ENCODE measurements around the gene KISS1R. TPM values are rescaled to one million over a fixed set of nuclear protein-coding genes. Genes with fewer than 3 reads are reported as not detected.

KISS1R gene
- total RNA-seq, 1 experiment from 2014 or later: 16.6 TPM

DNA sequence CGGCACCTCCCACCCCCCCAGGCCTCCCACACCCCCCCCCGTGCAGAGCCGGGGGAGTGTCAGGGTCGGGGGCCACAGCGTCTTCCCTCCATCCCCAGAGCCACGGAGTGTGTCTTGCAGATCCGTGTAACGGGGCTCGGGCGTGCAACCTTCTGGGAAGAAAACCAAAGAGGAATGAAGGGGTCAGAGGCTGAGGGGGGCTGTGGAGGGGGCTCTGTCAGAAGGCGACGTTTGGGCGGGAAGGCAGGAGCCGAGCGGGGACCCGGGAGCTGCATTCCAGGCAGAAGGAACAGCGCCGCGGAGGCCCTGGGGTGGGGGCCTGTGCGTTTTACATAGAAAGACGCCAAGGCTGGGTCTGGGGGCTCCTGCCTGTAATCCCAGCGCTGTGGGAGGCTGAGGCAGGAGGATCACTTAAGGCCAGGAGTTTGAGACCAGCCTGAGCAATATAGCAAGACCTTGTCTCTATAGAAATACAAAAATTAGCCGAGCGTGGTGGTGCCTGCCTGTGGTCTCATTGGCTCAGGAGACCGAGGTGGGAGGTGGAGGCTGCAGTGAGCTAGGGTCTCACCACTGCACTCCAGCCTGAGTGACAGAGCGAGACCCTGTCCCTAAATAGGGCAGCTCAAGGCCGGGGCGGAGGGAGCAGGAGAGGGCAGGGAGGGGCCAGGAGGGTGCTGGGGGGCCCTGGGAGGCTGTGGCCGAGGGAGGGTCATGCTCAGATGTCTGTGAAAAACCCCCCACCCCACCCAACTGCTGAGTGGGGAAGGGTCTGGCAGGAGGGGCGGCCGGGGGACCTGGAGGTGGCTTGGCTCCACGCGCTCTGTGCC lies 36.5 kb downstream of the KISS1R start:
- peak overlapping the region; percentile 32 for H3K4me3 ChIP-seq (ENCODE audit: low read depth, low read length)
- TF ChIP-seq, protein P1, sequence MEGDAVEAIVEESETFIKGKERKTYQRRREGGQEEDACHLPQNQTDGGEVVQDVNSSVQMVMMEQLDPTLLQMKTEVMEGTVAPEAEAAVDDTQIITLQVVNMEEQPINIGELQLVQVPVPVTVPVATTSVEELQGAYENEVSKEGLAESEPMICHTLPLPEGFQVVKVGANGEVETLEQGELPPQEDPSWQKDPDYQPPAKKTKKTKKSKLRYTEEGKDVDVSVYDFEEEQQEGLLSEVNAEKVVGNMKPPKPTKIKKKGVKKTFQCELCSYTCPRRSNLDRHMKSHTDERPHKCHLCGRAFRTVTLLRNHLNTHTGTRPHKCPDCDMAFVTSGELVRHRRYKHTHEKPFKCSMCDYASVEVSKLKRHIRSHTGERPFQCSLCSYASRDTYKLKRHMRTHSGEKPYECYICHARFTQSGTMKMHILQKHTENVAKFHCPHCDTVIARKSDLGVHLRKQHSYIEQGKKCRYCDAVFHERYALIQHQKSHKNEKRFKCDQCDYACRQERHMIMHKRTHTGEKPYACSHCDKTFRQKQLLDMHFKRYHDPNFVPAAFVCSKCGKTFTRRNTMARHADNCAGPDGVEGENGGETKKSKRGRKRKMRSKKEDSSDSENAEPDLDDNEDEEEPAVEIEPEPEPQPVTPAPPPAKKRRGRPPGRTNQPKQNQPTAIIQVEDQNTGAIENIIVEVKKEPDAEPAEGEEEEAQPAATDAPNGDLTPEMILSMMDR (IDR thresholded peaks at IDR 0.05; ENCODE audit: insufficient read depth in 1 of 2, low read depth in 1 of 2, low read length in 1 of 2, severe bottlenecking in 1 of 2, unreplicated experiment in 1 of 2): no peak
- no TSS peak for BruUV-seq (replicated peaks)

DNA sequence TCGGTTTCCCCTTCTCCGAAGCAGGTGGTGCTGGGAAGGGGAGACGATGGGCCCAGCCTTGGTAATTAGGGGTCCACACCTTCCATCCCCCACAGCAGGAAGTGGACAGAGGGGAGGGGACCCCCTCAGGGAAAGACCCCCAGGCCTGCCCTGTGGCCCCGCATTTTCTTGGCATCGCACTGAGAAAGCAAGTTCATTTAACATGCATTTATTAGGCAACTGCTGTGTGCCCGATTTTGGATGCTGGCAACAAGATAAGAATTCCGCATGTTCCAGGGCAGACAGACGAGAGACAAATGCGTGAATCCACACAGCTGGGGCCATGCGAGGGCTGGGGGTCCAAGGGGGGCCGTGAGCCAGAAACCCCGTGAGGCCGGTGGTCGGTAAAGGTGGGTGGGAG lies 37.1 kb downstream of the KISS1R start:
- ChIA-PET CTCF (no interaction called here), POLR2A (no interaction called here)
- H3K4me3 Mint-ChIP-seq (ENCODE audit: unreplicated experiment): peak overlapping the region; percentile 74
- H3K9me3 ChIP-seq: no peaks in the 10 kb centered on the region
- no peaks in the 10 kb centered on the region for H3K27me3 ChIP-seq (replicated peaks; ENCODE audit: control insufficient read depth, insufficient read depth, low read length)
- peaks cover 78% of the 10 kb centered on the region for H3K4me1 ChIP-seq
- peaks cover 1% of the 10 kb centered on the region for H3K4me1 Mint-ChIP-seq (ENCODE audit: low read depth, unreplicated experiment)
- peak overlapping the region; percentile 96 for H3K27ac Mint-ChIP-seq (ENCODE audit: unreplicated experiment)
- no peak for DNase-seq
- H3K27me3 Mint-ChIP-seq (ENCODE audit: insufficient read depth, unreplicated experiment): no peaks in the 10 kb centered on the region
- H3K9me3 Mint-ChIP-seq (ENCODE audit: unreplicated experiment): no peaks in the 10 kb centered on the region
- intact Hi-C loops (cut with micrococcal nuclease; ENCODE audit: unreplicated experiment): no loop called here
- peaks cover 90% of the 10 kb centered on the region for H3K36me3 Mint-ChIP-seq (ENCODE audit: insufficient read depth, unreplicated experiment)
- peaks cover 3% of the 10 kb centered on the region for H3K36me3 ChIP-seq (ENCODE audit: control insufficient read depth, insufficient read depth, low read length)
- peak overlapping the region; percentile 32 for H3K4me3 ChIP-seq (ENCODE audit: low read depth, low read length)
- BruUV-seq (replicated peaks): no TSS peak
- TF ChIP-seq, protein P1 (IDR thresholded peaks at IDR 0.05; ENCODE audit: insufficient read depth in 1 of 2, low read depth in 1 of 2, low read length in 1 of 2, severe bottlenecking in 1 of 2, unreplicated experiment in 1 of 2): no peak

More for the DNA sequence above, 36.5 kb downstream of the KISS1R start:
- ChIA-PET POLR2A (interaction anchor here (1.5 kb wide), 1 partner anchor 201 kb away, joined by 5 read pairs; no protein-coding TSS in a partner anchor), CTCF (interaction anchor here (0.6 kb wide), 2 partner anchors 42 to 1051 kb away, joined by 3 to 7 read pairs; no protein-coding TSS in a partner anchor)
- Mint-ChIP-seq H3K4me3 (ENCODE audit: unreplicated experiment) (peak overlapping the region; percentile 74), H3K9me3 (ENCODE audit: unreplicated experiment) (no peaks in the 10 kb centered on the region), H3K36me3 (ENCODE audit: insufficient read depth, unreplicated experiment) (peaks cover 90% of the 10 kb centered on the region), H3K27ac (ENCODE audit: unreplicated experiment) (peak overlapping the region; percentile 96), H3K27me3 (ENCODE audit: insufficient read depth, unreplicated experiment) (no peaks in the 10 kb centered on the region), H3K4me1 (ENCODE audit: low read depth, unreplicated experiment) (peaks cover 1% of the 10 kb centered on the region)
- intact Hi-C loops (cut with micrococcal nuclease; ENCODE audit: unreplicated experiment): loop anchor here (2.0 kb wide), 2 partner anchors 27 to 29 kb away; no protein-coding TSS in a partner anchor
- DNase-seq: no peak
- H3K27me3 ChIP-seq (replicated peaks; ENCODE audit: control insufficient read depth, insufficient read depth, low read length): no peaks in the 10 kb centered on the region
- peaks cover 3% of the 10 kb centered on the region for H3K36me3 ChIP-seq (ENCODE audit: control insufficient read depth, insufficient read depth, low read length)
- H3K4me1 ChIP-seq: peaks cover 78% of the 10 kb centered on the region
- no peaks in the 10 kb centered on the region for H3K9me3 ChIP-seq

DNA sequence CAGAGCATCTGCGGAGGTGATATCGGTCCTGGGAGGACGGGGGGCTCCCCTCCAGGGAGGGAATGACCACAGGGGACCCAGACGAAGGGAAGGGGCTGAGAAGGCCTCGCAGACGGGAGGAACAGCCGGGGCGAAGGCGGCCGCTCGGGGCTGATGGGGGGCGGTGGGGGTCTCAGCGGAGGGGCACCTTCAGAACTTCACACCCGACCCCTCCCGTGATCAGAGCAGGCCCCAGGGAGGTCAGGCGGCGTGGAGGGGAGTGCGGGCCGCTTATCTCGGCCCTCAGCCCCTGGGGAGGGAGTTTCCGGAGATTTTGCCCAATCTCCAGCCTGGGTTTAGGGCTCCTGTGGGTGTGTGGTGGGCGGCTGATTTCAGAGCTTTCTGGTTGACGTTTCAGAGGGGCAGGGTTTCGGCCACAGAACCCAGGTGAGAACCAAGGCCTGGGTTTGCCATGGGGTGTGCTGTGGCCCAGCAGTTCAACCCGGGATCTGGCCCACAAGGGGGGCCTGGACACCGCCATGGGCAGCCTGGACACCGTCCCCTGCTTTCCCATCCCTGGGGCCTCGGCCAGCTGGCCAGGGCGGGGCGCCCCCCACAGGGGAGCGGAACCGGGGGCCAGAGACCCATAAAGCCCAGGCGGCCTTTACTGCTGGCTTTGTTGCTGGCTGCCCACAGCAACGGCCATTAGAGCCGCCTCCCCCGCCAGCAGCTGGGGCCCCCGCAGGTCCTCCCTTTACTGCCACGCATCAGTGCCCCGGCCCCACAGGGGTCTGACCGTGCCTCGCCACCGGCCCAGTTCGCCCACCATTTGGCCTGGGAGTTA lies 37.8 kb downstream of the KISS1R start:
- no peaks in the 10 kb centered on the region for H3K27me3 Mint-ChIP-seq (ENCODE audit: insufficient read depth, unreplicated experiment)
- POLR2A ChIA-PET: interaction anchor here (0.5 kb wide), 2 partner anchors 22 to 26 kb away, joined by 3 to 5 read pairs; no protein-coding TSS in a partner anchor

More for the DNA sequence above, 37.8 kb downstream of the KISS1R start:
- Histone ChIP-seq H3K36me3 (ENCODE audit: control insufficient read depth, insufficient read depth, low read length) (peaks cover 7% of the 10 kb centered on the region), H3K9me3 (no peaks in the 10 kb centered on the region), H3K4me1 (peaks cover 80% of the 10 kb centered on the region), H3K4me3 (ENCODE audit: low read depth, low read length) (no peak overlapping the region), H3K27me3 (replicated peaks; ENCODE audit: control insufficient read depth, insufficient read depth, low read length) (no peaks in the 10 kb centered on the region)
- H3K9me3 Mint-ChIP-seq (ENCODE audit: unreplicated experiment): no peaks in the 10 kb centered on the region
- peak overlapping the region; percentile 74 for H3K4me3 Mint-ChIP-seq (ENCODE audit: unreplicated experiment)
- H3K4me1 Mint-ChIP-seq (ENCODE audit: low read depth, unreplicated experiment): peaks cover 7% of the 10 kb centered on the region
- peak; percentile 55 to 78 for DNase-seq
- intact Hi-C loops (cut with micrococcal nuclease; ENCODE audit: unreplicated experiment): no loop called here
- H3K36me3 Mint-ChIP-seq (ENCODE audit: insufficient read depth, unreplicated experiment): peaks cover 90% of the 10 kb centered on the region
- peak overlapping the region; percentile 96 for H3K27ac Mint-ChIP-seq (ENCODE audit: unreplicated experiment)
- BruUV-seq (replicated peaks): no TSS peak
- TF ChIP-seq, protein P1 (IDR thresholded peaks at IDR 0.05; ENCODE audit: insufficient read depth in 1 of 2, low read depth in 1 of 2, low read length in 1 of 2, severe bottlenecking in 1 of 2, unreplicated experiment in 1 of 2): no peak
- CTCF ChIA-PET: interaction anchor here (1.6 kb wide), 1 partner anchor 24 kb away, joined by 5 read pairs; no protein-coding TSS in a partner anchor
